ENCODE results near the gene AQP11.
A peak's percentile ranks its signal among the peaks of the same experiment; 100 is the strongest.
"Not testable (repeated sequence)": the region's sequence is repeated elsewhere in the genome, so short reads cannot be mapped to it uniquely, and the experiment has no call there.

The AQP11 gene, protein sequence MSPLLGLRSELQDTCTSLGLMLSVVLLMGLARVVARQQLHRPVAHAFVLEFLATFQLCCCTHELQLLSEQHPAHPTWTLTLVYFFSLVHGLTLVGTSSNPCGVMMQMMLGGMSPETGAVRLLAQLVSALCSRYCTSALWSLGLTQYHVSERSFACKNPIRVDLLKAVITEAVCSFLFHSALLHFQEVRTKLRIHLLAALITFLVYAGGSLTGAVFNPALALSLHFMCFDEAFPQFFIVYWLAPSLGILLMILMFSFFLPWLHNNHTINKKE

DNA sequence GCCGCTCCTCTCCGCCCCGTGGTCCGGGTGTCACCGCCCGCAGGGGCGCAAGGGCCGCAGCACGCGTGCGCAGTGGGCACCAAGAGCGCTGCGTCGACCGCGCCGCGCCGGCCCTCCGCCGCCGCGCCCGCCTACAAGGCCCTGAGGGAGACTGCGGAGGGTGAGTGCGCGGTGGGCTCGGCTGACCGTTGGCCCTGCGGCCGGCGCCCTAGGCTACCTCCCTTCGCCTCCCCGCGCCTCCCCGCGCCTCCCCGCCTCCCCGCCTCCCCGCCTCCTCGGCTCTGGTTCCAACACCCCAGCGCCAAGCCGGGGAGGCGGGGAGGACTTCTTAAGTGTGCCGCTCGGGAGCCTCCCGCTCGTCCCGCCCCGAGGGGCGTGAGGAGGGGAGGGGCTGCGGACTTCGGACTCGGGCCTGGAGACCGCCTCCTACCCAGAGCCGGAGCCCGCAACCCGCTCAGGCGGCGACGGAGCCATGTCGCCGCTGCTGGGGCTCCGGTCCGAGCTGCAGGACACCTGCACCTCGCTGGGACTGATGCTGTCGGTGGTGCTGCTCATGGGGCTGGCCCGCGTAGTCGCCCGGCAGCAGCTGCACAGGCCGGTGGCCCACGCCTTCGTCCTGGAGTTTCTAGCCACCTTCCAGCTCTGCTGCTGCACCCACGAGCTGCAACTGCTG, at the start of gene AQP11:
TSS of gene AQP11 (plus strand) at position 433 of the 673 bp plus-strand sequence. CDS start at position 473, 40 bp downstream.
- peak; percentile 48 for DNase-seq

DNA sequence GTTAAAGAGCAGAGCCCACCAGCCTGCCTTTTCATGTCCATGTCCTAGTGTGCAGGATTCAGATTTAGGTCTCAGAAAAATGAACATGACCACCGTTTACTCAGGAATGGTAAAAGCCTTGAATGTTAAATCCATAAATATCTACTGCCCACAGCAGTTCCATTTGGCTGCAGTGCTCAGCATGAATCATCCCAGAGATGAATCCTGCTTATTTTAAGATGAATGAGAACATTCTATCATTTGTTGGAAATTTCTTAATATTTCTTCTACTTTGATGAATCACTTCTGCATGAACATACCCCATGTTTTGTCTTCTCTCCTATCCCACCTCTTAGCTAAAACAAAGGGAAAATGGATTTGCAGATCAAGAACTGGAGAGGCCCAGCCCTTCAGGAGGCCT, 47.5 kb upstream of the AQP11 start:
- no peak for DNase-seq

DNA sequence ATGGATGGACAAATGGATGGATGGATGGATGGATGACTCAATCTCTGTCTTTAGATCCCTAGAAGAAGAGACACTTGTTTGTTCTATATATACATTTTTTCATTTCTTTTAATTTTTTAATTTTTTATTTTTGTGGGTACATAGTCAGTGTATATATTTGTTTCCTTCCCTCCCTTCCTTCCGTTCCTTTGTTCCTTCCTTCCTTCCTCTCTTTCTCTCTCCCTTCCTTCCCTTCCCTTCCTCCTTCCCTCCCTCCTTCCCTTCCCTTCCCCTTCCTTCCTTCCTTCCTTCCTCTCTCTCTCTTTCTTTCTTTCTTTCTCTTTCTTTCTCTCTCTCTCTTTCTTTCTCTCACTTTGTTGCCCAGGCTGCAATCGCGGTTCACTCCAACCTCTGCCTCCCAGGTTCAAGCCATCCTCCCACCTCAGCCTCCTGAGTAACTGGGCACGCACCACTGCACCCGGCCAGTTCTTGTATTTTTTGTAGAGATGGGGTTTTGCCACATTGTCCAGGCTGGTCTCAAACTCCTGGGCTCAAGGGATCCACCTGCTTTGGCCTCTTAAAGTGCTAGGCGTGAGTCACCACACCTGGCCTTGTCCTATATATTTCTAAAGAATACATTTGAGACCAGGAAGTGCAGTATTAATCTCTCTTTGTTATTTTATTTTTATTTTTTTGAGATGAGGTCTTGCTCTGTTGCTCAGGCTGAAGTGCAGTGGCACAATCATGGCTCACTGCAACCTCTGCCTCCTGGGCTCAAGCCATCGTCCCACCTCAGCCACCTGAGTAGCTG, 42.5 kb upstream of the AQP11 start:
- DNase-seq: no peak

DNA sequence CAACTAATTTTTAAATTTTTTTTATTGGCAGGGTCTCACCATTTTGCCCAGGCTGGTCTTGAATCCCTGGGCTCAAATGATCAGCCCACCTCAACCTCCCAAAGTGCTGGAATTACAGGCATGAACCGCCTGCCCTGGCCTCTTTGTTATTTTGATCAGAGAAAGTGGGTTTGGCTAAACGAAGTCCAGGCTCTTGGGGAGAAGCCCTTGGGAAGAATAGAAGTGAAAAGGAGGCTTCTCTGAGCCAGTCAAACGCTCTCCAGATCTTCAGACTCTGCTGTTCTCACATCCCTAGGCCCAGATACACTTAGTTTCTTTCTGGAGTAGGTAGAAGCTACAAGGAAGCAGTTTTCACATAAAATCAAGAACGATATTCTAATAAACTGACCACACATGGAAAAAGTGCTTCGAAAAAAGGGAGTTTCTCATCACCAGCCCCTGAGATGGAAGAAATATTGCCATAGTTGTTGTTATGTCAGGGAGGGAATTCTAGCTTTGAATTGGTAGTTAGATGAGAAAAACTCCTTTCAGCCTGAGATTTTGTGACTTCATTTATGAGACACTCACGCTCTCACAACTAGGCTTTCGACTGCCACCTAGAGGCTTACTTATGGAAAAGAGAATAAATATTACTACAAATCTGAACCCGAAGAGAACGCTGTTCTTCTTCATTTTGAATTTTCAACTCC, 41.7 kb upstream of the AQP11 start:
- no peak for DNase-seq

DNA sequence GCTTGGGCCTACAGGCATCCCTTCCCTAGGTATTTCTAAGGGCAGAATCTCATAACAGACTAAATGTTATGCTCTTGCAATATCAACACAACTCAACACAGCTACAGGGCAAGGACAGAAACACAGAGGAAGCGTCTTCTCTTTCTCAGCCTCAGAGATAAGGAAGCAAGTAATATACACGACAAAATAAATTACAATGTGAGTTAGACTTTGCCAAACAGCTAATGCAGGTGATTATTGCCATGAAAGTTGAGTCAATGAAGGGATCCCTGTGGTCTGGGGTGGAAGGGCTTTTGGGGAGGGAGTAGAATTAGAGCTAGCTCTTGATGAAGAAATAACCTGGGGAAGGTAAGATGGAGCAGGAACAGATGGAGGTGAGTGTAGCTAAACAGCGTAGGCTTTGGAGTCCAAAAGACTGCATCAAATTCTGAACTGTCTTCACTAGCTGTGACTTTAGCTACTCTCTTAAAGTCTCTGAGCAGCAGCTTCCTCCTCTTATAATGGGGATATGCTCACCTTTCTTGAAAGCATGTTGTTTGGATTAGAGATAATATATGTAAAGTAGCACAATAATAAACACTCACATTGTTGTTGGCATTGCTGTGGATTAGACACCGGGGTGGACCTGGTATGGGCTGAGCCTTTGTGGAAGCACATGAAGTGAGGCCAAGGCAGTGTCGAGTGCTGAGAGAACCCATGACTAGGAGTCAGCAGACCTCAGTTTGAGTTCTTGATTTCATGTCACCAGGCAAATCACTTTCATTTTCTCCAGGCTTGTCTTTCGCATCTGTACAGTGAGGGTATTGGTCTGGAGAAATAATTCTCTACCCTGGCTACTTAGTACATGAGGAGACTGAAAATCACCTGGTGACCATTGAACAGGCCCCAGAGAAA, 41.0 kb upstream of the AQP11 start:
- no peak for DNase-seq

DNA sequence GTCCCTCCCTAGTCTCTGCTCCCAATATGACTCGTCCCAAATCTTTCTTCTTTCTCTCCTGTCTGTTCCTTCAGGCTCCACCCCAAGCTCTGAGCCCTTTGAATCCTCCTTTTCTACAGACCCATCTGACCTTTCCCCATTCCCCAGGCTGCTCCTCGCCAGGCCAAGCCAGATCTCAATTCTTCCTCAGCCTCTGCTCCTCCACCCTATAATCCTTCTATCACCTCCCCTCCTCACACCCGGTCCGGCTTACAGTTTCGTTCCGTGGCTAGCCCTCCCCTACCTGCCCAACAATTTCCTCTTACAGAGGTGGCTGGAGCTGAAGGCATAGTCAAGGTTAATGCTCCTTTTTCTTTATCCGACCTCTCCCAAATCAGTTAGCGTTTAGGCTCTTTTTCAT, 38.3 kb upstream of the AQP11 start:
- not testable (repeated sequence) for DNase-seq

DNA sequence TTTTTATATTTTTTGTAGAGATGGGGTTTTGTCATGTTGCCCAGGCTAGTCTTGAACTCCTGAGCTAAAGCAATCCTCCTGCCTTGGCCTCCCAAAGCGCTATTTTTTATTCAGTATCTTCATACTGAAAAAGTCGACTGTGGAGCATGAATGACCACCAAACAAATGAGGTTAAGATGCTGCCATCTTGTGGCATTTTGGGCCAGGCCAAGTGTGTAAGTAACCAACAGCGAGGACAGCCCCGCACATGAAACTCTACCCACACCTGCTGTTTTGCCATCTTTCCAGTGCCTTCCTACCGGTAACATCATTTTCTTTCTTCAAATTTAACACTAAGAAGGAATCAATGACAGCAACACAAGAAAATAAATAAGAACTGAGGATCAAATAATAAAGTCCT, 32.2 kb upstream of the AQP11 start:
- no peak for DNase-seq

DNA sequence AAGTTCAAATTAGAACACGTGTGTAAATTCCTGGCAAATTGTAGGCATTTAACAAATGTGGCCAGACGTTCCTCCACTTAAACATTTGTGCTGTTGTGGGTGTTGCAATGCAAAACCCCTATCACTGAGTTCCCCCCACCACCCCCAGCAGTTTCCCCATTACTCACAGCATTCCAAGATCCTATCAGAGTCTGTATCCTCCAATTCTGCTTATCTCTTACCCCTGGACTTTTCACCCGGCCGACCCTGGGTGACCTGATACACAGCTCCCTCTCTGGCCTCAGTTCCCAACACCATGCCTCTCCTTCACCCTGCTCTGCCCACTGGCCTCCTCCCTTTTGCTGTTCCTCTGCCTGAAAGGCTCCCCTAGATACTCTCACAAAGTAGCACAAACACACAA, 31.4 kb upstream of the AQP11 start:
- DNase-seq: no peak

DNA sequence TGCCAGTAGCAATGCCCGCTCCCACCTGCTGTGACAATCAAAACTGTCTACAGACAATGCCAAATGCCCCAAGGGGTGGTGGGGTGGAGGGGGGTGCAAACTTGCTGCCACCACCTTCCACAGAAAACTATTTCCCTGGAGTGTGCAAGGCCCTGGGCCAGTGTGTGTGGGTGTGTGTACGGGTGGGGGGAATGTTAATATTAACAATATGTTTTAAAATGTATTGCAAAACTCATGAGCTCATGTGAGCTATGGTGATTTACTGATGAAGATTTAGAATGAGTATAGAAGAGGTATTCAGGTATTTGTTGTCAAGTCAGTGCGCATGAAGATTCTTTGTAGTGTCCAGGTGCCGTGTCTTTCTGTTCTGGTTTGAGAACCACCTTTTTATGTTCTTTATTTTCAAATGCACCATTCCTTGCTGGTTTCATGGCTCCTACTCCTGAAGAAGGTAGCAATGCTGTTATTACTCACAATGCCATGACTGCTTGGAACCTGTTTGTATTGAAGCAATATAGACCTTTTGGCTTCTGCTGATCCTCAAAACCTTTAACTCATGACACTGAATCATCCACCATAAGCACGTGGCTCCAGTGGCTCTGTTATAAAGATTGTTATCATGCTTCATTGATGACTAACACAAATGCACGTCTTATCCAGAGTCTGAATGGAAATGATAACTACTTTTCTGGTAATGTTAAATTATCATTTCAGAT, 29.9 kb upstream of the AQP11 start:
- DNase-seq: no peak

DNA sequence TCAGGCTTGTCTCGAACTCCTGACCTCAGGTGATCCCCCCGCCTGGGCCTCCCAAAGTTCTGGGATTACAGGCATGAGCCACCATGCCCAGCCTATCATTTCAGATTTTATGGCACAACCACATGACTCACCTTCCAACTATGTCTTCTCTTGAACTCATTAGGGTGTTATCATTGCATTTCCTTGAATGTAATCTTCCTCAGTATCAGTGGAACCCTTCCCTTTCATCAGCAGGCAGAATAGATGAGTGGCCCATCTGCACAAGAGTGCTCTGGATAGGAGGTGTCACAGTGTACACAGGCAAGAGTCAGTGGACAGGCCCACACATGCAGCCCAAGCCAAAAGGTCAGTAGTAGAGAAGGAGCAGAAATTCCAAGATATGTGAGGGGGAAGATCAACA, 29.1 kb upstream of the AQP11 start:
- DNase-seq: no peak

DNA sequence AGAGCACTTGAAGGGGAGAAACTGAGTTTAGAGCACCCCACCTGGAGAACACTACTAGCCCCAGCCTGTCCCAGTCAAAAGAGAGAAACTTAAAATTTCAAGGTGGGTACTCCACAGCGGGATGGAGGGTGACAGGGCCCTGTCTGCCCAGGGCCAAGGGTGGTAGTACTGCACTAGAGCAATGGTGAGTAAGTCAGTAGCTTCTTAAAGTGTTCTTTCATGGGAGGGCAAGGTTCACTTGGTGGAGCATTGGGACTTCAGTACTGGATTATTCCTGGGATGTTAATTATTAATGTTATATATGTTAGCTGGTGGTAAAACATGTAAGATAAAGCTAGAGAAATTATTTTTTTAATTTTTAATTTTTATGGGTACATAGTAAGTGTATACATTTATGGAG, 28.5 kb upstream of the AQP11 start:
- no peak for DNase-seq

DNA sequence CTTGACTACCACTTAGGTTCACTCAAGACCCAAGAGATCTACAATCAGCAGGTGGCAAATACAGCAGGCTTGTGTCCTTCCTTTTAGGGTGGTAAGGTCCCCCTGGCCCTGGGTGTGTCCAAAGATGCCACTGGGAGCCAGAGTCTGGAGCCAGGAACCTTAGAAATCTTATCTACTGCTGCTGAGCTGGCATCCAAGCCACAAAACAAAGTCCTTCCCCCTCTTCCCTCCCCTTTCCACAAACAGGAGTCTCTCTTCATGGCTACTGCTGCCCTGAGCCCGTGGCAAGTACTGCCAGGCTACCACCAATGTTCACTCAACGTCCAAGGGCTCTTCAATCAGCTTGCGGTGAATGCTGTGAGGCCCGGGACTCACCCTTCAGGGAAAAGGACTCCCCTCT, 21.4 kb upstream of the AQP11 start:
- DNase-seq: no peak

DNA sequence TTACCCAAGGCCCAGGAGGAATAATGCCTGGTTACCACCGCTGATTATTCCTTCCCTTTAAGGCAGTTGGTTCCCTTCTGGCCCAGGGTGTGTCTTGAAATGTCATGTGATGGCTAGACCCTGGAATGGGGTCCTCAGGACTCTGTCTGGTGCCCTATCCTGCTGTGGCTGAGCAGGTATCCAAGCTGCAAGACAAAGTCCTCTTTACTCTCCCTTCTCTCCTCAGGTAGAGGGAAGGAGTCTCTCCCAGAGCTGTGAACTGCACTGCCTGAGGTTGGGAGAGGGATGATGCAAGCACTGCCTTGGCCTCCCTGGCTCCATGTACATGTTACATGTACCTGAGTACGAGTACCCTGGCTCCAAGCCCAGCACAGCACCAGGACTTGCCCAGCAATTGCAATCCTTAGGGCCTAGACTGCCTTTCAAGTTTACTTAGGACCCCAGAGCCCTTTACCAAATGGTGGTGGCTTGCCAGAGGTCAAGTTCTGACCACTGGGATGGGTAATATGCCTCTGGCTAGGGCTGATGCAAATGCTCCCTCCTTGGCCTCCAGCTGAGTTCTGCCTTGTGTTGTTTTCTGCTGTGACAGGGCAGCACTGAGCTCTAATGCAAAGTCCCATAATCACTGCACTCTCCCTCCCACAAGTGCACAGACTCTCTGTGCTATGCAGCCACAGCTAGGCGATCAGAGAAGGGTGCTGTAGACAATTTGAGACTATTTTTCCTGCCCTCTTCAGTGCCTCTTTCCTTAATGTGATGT, 20.7 kb upstream of the AQP11 start:
- DNase-seq: no peak

DNA sequence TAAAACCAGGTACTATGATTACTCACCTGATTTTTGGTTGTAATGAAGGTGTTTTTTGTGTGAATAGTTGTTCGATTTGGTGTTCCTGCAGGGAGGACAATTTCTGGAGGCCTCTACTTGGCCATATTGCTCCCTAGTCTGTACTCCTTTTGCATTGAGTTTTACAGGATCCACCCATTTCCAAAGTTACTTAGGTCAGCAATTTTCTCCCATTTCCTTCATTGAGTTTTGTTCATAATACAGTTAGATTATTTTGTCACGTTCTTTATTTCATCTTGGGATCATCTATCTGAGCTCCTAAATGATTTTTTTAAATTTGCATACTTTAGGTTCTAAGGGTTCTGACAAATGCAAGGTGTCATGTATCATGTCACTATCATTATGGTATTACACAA, 20.1 kb upstream of the AQP11 start:
- no peak for DNase-seq

DNA sequence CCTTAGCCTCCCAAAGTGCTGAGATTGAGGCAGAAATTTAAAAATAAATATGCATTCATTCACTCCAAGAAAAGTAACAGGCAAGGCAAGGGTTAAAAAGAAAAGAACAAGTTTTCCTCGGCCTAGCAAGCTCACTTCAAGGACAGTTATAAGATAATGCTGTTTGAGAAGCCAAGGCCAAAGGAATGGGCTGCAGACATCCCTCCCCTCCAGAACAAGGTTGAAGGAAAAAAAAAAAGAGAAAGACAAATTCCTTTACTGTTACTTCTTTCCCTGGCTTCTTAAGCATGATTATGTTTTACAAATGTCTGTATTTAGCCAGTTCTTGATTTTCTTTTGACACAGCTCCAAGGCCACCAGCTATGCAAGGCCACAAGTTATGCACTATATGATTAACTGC, 18.9 kb upstream of the AQP11 start:
- not testable (repeated sequence) for DNase-seq

DNA sequence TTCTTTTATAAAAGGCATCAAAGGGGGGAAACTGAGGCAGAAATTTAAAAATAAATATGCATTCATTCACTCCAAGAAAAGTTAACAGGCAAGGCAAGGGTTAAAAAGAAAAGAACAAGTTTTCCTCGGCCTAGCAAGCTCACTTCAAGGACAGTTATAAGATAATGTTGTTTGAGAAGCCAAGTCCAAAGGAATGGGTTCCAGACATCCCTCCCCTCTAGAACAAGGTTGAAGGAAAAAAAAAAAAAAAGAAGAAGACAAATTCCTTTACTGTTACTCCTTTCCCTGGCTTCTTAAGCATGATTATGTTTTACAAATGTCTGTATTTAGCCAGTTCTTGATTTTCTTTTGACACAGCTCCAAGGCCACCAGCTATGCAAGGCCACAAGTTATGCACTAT, 14.3 kb upstream of the AQP11 start:
- not testable (repeated sequence) for DNase-seq

DNA sequence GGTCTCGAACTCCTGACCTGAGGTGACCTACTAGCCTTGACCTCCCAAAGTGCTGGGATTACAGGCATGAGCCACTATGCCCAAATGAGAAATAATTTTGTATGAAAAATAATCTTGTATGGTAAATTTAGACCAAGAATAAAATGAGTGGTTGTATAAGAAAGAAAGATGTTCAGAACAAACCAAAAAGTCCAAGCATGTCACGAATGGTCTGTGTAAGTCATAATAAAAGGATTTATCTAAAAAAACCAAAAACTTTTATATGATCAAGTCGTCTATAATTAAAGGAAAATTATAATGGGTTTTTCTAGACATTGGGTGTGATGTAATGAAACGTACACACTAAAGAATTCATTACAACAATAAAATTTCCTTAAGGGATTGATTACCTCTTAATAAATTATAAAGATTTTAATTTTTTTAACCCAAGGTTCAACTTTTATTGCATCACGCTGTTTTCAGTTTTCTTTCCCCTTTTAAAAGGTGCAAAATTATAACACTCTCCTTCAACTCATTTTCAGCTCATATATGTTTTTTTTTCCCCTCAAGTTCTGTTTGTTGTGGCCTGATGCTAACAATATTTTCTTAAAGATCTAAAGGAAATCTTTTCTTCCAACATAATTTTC, 8.9 kb upstream of the AQP11 start:
- DNase-seq: no peak

DNA sequence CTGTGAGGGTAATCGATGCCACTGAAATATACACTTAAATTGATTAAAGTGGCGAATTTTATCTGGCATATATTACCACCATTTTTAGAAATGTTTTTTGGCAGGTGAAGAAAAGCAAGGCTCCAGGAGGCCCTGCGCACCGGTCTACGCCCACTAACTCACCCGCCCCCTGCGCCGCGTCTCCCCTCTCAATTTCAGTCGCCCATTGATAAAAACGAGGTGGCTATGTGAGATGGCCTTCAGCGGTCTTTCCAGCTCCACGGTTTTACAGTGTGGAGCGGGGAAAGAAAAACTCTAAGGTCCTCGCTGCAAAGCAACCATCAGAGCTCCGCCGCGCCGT, 602 bp upstream of the AQP11 start:
- DNase-seq: no peak

DNA sequence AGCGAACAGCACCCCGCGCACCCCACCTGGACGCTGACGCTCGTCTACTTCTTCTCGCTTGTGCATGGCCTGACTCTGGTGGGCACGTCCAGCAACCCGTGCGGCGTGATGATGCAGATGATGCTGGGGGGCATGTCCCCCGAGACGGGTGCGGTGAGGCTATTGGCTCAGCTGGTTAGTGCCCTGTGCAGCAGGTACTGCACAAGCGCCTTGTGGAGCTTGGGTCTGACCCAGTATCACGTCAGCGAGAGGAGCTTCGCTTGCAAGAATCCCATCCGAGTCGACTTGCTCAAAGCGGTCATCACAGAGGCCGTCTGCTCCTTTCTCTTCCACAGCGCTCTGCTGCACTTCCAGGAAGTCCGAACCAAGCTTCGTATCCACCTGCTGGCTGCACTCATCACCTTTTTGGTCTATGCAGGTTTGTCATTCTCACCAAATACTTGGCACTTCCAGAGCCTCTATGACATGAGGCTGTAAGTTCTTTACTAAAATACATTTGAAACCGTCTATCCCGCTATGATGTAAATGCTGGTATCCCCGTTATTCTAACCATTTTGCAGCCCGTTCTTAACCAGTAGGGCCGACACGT, 535 bp downstream of the AQP11 start:
- no peak for DNase-seq

DNA sequence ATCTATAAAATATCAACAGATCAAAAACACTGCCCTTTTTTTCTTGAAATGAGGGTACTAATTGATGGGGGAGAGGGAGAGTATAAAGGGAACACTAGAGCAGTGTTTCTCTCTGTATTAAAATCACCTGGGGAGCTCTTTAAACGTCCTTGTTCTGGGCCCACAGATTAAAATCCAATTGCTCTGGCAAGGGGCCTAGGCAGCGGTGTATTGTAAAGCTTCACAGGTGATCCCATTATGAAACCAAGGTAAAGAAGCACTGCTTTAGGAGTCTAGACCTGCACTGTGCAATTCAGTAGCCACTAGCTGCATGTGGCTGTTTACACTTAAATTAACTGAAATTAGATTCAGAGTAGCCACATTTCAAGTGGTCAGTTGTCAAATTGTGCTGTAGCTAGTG, 3.0 kb downstream of the AQP11 start:
- DNase-seq: no peak
